Testis (tissue), 3 donors: ENCODE results near the gene VAT1. TPM values are rescaled to one million over a fixed set of nuclear protein-coding genes. Genes with fewer than 3 reads are reported as not detected.

Source experiments
- DNase-seq: peaks from one replicate; pipeline ENCODE4 v3.0.0-alpha.2; 2019
- H3K27ac ChIP-seq, 2 donors: fragments of 200-600 bp; sonication (generic); one replicate each; pipeline ENCODE4 v1.5.1; 2019
- H3K27me3 ChIP-seq: fragments of 200-600 bp; sonication (generic); one replicate; pipeline ENCODE4 v1.5.1; 2019
- H3K36me3 ChIP-seq: fragments of 200-600 bp; sonication (generic); one replicate; pipeline ENCODE4 v1.5.1; 2017; ENCODE audit warnings: low read depth; ENCODE audit errors: missing control alignments
- H3K4me1 ChIP-seq: fragments of 200-600 bp; sonication (generic); one replicate; pipeline ENCODE4 v1.5.1; 2019
- H3K4me3 ChIP-seq, 2 donors: fragments of 200-600 bp; sonication (generic); one replicate each; pipeline ENCODE4 v1.5.1; 2017 to 2019
- H3K9me3 ChIP-seq: fragments of 200-600 bp; sonication (generic); one replicate; pipeline ENCODE4 v1.5.1; 2017
- CTCF ChIP-seq, 3 experiments: fragments of 450-650 bp in 2 of 3; fragments of 200-600 bp in 1 of 3; sonication (generic) in 1 of 3; IDR thresholded peaks; one replicate each; pipeline ENCODE4 v1.5.1; 2016 to 2019; ENCODE audit warnings: antibody characterized with exemption in 3 of 3, mild to moderate bottlenecking in 2 of 3, moderate library complexity in 1 of 3
- POLR2A ChIP-seq: fragments of 450-650 bp; IDR thresholded peaks from one replicate; pipeline ENCODE4 v1.6.1; 2017; ENCODE audit warnings: antibody characterized with exemption, mild to moderate bottlenecking, moderate library complexity
- WGBS, 2 donors: methylation state at CpG; one replicate each; pipeline ENCODE4 v1.1.5; 2018; 5-methylcytosine and 5-hydroxymethylcytosine counted together
- intact Hi-C: fragments of 100-400 bp; cut with DNase I; formaldehyde crosslinking; loops from one replicate; pipeline ENCODE4 v1.15.1; 2023; ENCODE audit warnings: low total_unique reads
- polyA plus RNA-seq: library from polyadenylated mRNA; stranded (reverse); fragments of 350-450 nt; fragmentation: Illumina TruSeq; extraction: RNeasy Lipid Tissue Mini Kit (QIAGEN cat#74804); gene quantifications from one replicate; pipeline ENCODE4 v1.2.3, GENCODE V29; 2014; ENCODE audit warnings: low read depth, low replicate concordance; ENCODE audit not compliant: insufficient read depth
- total RNA-seq, 2 donors: library from RNA; depleted of rRNA; stranded (reverse); fragments of >200 nt; gene quantifications; one replicate each; pipeline ENCODE4 v1.2.3, GENCODE V29; 2016

VAT1 gene
- total and polyA plus RNA-seq, 3 donors from 2014 or later = 201 to 277 (median 204) TPM

DNA sequence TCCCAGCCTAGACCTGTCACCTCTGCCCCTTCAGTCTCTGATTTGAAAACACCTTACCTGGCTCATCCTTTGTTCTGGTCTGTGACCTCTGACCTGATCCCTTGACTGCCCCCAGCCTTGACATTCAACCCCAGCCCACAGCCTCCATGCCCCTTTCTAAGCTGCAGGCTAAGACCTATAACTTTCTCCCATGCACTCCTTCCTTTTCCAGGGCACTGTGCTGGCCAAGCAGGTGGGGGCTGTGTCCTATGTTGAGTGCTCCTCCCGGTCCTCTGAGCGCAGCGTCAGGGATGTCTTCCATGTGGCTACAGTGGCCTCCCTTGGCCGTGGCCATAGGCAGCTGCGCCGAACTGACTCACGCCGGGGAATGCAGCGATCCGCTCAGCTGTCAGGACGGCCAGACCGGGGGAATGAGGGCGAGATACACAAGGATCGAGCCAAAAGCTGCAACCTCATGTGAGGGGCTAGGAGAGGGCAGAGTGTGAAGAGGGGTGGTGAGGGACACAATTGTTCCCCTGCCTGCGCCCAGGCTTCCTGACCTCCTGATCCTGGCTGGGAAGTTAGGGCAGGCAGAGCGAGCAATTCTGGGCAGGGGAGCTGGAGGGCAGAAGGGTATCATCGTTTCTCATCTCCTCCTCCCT is 6.2 kb upstream of the VAT1 start:
- intact Hi-C loops = no loop called here
- Histone ChIP-seq H3K36me3 (no peaks in the 10 kb centered on the region), H3K9me3 (no peaks in the 10 kb centered on the region), H3K27ac (no peak overlapping the region), H3K4me3 (no peak overlapping the region), H3K4me1 (no peaks in the 10 kb centered on the region), H3K27me3 (no peaks in the 10 kb centered on the region)
- TF ChIP-seq CTCF (IDR thresholded peaks at IDR 0.05) (no peak), POLR2A (no peak)
- WGBS, 2 donors = 87 to 92% methylated on average over 17 of the region's 17 CpGs
- no peak for DNase-seq

- Histone ChIP-seq H3K9me3 (no peaks in the 10 kb centered on the region), H3K27me3 (no peaks in the 10 kb centered on the region), H3K27ac (no peak overlapping the region), H3K4me3 (no peak overlapping the region), H3K36me3 (no peaks in the 10 kb centered on the region), H3K4me1 (peaks cover 4% of the 10 kb centered on the region)
- intact Hi-C loops = no loop called here
- WGBS, 2 donors = 75 to 76% methylated on average over 9 of the region's 9 CpGs
- DNase-seq = no peak
- no peak for TF ChIP-seq POLR2A
- no peak for TF ChIP-seq CTCF (IDR thresholded peaks at IDR 0.05)
These were observed 5.2 kb upstream of the VAT1 start for GRCh38 chr17:43027091-43028032.

- Histone ChIP-seq H3K36me3 (no peaks in the 10 kb centered on the region), H3K27me3 (no peaks in the 10 kb centered on the region), H3K4me1 (peaks cover 5% of the 10 kb centered on the region), H3K9me3 (no peaks in the 10 kb centered on the region), H3K27ac (no peak overlapping the region), H3K4me3 (no peak overlapping the region)
- TF ChIP-seq POLR2A (no peak), CTCF (IDR thresholded peaks at IDR 0.05) (no peak)
- intact Hi-C loops = no loop called here
- WGBS, 2 donors = 78 to 80% methylated on average over 5 of the region's 5 CpGs
- no peak for DNase-seq
These were observed 4.4 kb upstream of the VAT1 start for GRCh38 chr17:43026595-43026994.

GRCh38 chr17:43025766-43026537 is 3.8 kb upstream of the VAT1 start:
- Histone ChIP-seq H3K36me3 (no peaks in the 10 kb centered on the region), H3K27ac (peak overlapping the region in 1 of 2 donors; percentile 82), H3K4me1 (peaks cover 5% of the 10 kb centered on the region), H3K27me3 (no peaks in the 10 kb centered on the region), H3K9me3 (no peaks in the 10 kb centered on the region), H3K4me3 (peak overlapping the region; percentile 56 to 67)
- intact Hi-C loops = no loop called here
- WGBS, 2 donors = 48 to 53% methylated on average over 10 to 16 of the region's 16 CpGs
- no peak for TF ChIP-seq CTCF (IDR thresholded peaks at IDR 0.05)
- no peak for TF ChIP-seq POLR2A
- DNase-seq = no peak
